ENCODE data around the gene GLI3. TPM values are rescaled to one million over a fixed set of nuclear protein-coding genes. Genes with fewer than 3 reads are reported as not detected.

The GLI3 gene
- total and polyA plus RNA-seq, 10 of the 15 experiments (the other 5 are each of a cell fraction or from before 2014, with no cell fraction given), result 0.01 TPM; not detected in 8

GRCh38 chr7:42248579-42248978 lies 11.6 kb upstream of the GLI3 start:
- intact Hi-C loops (cut with micrococcal nuclease; ENCODE audit: unreplicated experiment) (no loop called here), in situ Hi-C loops (cut with MboI) (no loop called here)
- Histone ChIP-seq H3K4me2 (ENCODE audit: control insufficient read depth, insufficient read depth) (no peak overlapping the region), H3K4me1 (ENCODE audit: control insufficient read depth, insufficient read depth, low read length) (no peaks in the 10 kb centered on the region), H4K20me1 (ENCODE audit: control insufficient read depth, insufficient read depth) (no peaks in the 10 kb centered on the region), H3K4me3 (no peak overlapping the region), H3K36me3 (ENCODE audit: control insufficient read depth in 2 of 2, insufficient read depth in 2 of 2, low read length in 1 of 2) (no peaks in the 10 kb centered on the region), H3K9ac (ENCODE audit: control insufficient read depth, insufficient read depth, low read length) (no peak overlapping the region), H2AFZ (ENCODE audit: control insufficient read depth, low read depth, low read length) (no peak overlapping the region), H3K27ac (ENCODE audit: control insufficient read depth, insufficient read depth) (no peak overlapping the region), H3K79me2 (ENCODE audit: control insufficient read depth, insufficient read depth, low read length) (no peaks in the 10 kb centered on the region), H3K27me3 (replicated peaks in 1 of 2; ENCODE audit: control insufficient read depth in 2 of 2, insufficient read depth in 2 of 2, low read length in 1 of 2) (no peaks in the 10 kb centered on the region), H3K9me3 (replicated peaks; ENCODE audit: control insufficient read depth, insufficient read depth, low read length) (no peaks in the 10 kb centered on the region)
- no peak for FAIRE-seq
- POLR2A ChIA-PET, result no interaction called here
- CTCF ChIA-PET, result no interaction called here
- whole genome bisulfite sequencing (ENCODE audit: insufficient coverage, insufficient replicate concordance, low lambda C conversion rate, missing lambda C conversion rate), result 0% methylated on average over 1 of the region's 1 CpG
- no peak for TF ChIP-seq PAX5 (IDR thresholded peaks at IDR 0.05; ENCODE audit: borderline replicate concordance, low read depth, low read length)
- TF ChIP-seq, protein P1, sequence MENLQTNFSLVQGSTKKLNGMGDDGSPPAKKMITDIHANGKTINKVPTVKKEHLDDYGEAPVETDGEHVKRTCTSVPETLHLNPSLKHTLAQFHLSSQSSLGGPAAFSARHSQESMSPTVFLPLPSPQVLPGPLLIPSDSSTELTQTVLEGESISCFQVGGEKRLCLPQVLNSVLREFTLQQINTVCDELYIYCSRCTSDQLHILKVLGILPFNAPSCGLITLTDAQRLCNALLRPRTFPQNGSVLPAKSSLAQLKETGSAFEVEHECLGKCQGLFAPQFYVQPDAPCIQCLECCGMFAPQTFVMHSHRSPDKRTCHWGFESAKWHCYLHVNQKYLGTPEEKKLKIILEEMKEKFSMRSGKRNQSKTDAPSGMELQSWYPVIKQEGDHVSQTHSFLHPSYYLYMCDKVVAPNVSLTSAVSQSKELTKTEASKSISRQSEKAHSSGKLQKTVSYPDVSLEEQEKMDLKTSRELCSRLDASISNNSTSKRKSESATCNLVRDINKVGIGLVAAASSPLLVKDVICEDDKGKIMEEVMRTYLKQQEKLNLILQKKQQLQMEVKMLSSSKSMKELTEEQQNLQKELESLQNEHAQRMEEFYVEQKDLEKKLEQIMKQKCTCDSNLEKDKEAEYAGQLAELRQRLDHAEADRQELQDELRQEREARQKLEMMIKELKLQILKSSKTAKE (IDR thresholded peaks at IDR 0.05; ENCODE audit: low read depth, poor library complexity, severe bottlenecking), result no peak
- no peak for DNase-seq (ENCODE audit: low read depth, low spot score)
- no TSS peak for BruUV-seq (replicated peaks)
- RAD21 ChIA-PET (ENCODE audit: unreplicated experiment), result no interaction called here
- SMC1A ChIA-PET (ENCODE audit: uncharacterized antibody, unreplicated experiment), result no interaction called here
- no peak for ATAC-seq

DNA sequence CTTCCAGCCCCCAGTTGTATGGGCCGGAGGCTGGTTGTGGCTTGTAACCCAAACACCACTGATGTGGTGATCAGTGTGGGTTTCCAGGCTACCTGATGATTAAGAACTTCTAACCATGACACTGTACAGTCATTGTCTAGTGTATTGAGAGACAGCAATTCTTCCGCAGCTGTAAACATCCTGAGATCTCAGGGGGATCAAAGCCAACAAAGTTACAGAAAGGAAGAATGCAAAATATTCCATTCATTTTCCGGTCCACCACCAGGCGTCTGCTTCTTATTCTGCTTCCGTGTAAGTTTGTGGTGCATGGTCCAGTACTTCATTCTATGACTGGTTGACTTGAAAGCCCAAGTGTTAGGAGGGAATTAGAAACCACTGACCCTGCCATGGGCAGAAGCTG lies 10.3 kb upstream of the GLI3 start:
- Histone ChIP-seq H3K9me3 (replicated peaks; ENCODE audit: control insufficient read depth, insufficient read depth, low read length) (no peaks in the 10 kb centered on the region), H3K27ac (ENCODE audit: control insufficient read depth, insufficient read depth) (no peak overlapping the region), H3K27me3 (replicated peaks in 1 of 2; ENCODE audit: control insufficient read depth in 2 of 2, insufficient read depth in 2 of 2, low read length in 1 of 2) (no peaks in the 10 kb centered on the region; a peak in 2 of 4 replicates), H4K20me1 (ENCODE audit: control insufficient read depth, insufficient read depth) (no peaks in the 10 kb centered on the region), H3K36me3 (ENCODE audit: control insufficient read depth in 2 of 2, insufficient read depth in 2 of 2, low read length in 1 of 2) (no peaks in the 10 kb centered on the region), H3K4me2 (ENCODE audit: control insufficient read depth, insufficient read depth) (no peak overlapping the region), H2AFZ (ENCODE audit: control insufficient read depth, low read depth, low read length) (no peak overlapping the region), H3K79me2 (ENCODE audit: control insufficient read depth, insufficient read depth, low read length) (no peaks in the 10 kb centered on the region), H3K9ac (ENCODE audit: control insufficient read depth, insufficient read depth, low read length) (no peak overlapping the region), H3K4me3 (no peak overlapping the region), H3K4me1 (ENCODE audit: control insufficient read depth, insufficient read depth, low read length) (no peaks in the 10 kb centered on the region)
- CTCF ChIA-PET, result no interaction called here
- WGBS (ENCODE audit: insufficient coverage, insufficient replicate concordance, low lambda C conversion rate, missing lambda C conversion rate), result 51% methylated on average over 5 of the region's 5 CpGs
- in situ Hi-C loops (cut with MboI), result no loop called here
- TF ChIP-seq CREB1 (IDR thresholded peaks at IDR 0.05; ENCODE audit: low read depth) (no peak), ZNF24 (IDR thresholded peaks at IDR 0.05) (no peak)
- FAIRE-seq, result no peak
- SMC1A ChIA-PET (ENCODE audit: uncharacterized antibody, unreplicated experiment), result no interaction called here
- intact Hi-C loops (cut with micrococcal nuclease; ENCODE audit: unreplicated experiment), result no loop called here
- no peak for DNase-seq (ENCODE audit: low read depth, low spot score)
- ATAC-seq, result no peak
- POLR2A ChIA-PET, result no interaction called here
- RAD21 ChIA-PET (ENCODE audit: unreplicated experiment), result no interaction called here
- BruUV-seq (replicated peaks), result no TSS peak

Data from GM12878 (cell line).